Measurements from ENCODE around the gene ANKRD39. TPM values are rescaled to one million over a fixed set of nuclear protein-coding genes. Genes with fewer than 3 reads are reported as not detected.
"Not testable (repeated sequence)": the region's sequence is repeated elsewhere in the genome, so short reads cannot be mapped to it uniquely, and the experiment has no call there.

ANKRD39 gene
- total RNA-seq, 1 experiment from 2014 or later, result 11.1 TPM

GRCh38 chr2:96809951-96810782 lies 47.6 kb downstream of the ANKRD39 start:
- no peak overlapping the region for H3K4me3 ChIP-seq (ENCODE audit: low read length)
- H3K4me1 ChIP-seq (ENCODE audit: low read length), result peaks cover 24% of the 10 kb centered on the region
- H4K20me1 ChIP-seq (ENCODE audit: insufficient read depth, low read depth, low read length), result no peaks in the 10 kb centered on the region
- H3K79me2 ChIP-seq (ENCODE audit: low read length), result no peaks in the 10 kb centered on the region
- H3K9ac ChIP-seq (ENCODE audit: low read length), result no peak overlapping the region
- H3K27ac ChIP-seq (ENCODE audit: low read length), result no peak overlapping the region
- no peaks in the 10 kb centered on the region for H3K9me3 ChIP-seq (ENCODE audit: low read length)
- no peaks in the 10 kb centered on the region for H3K9me2 ChIP-seq (replicated peaks; ENCODE audit: insufficient read depth, low read length)
- H2AFZ ChIP-seq (ENCODE audit: low read length), result no peak overlapping the region
- no peaks in the 10 kb centered on the region for H3K27me3 ChIP-seq (ENCODE audit: low read length)
- no peaks in the 10 kb centered on the region for H3K36me3 ChIP-seq (ENCODE audit: insufficient read depth, low read length)
- DNase-seq, result no peak
- no peak overlapping the region for H3K4me2 ChIP-seq (ENCODE audit: low read depth, low read length, poor library complexity, severe bottlenecking)

- no peaks in the 10 kb centered on the region for H3K9me3 ChIP-seq (ENCODE audit: low read length)
- H3K79me2 ChIP-seq (ENCODE audit: low read length), result no peaks in the 10 kb centered on the region
- no peak for DNase-seq
- no peak overlapping the region for H3K4me3 ChIP-seq (ENCODE audit: low read length)
- peaks cover 20% of the 10 kb centered on the region for H3K4me1 ChIP-seq (ENCODE audit: low read length)
- H3K4me2 ChIP-seq (ENCODE audit: low read depth, low read length, poor library complexity, severe bottlenecking), result no peak overlapping the region
- H3K27ac ChIP-seq (ENCODE audit: low read length), result no peak overlapping the region
- no peaks in the 10 kb centered on the region for H3K27me3 ChIP-seq (ENCODE audit: low read length)
- no peaks in the 10 kb centered on the region for H3K9me2 ChIP-seq (replicated peaks; ENCODE audit: insufficient read depth, low read length)
- H3K9ac ChIP-seq (ENCODE audit: low read length), result no peak overlapping the region
- no peaks in the 10 kb centered on the region for H3K36me3 ChIP-seq (ENCODE audit: insufficient read depth, low read length)
- no peaks in the 10 kb centered on the region for H4K20me1 ChIP-seq (ENCODE audit: insufficient read depth, low read depth, low read length)
- H2AFZ ChIP-seq (ENCODE audit: low read length), result no peak overlapping the region
These were observed 48.5 kb downstream of the ANKRD39 start for GRCh38 chr2:96809216-96809882.

- no peaks in the 10 kb centered on the region for H3K9me2 ChIP-seq (replicated peaks; ENCODE audit: insufficient read depth, low read length)
- H3K4me1 ChIP-seq (ENCODE audit: low read length), result peaks cover 20% of the 10 kb centered on the region
- no peak overlapping the region for H3K27ac ChIP-seq (ENCODE audit: low read length)
- H2AFZ ChIP-seq (ENCODE audit: low read length), result no peak overlapping the region
- H3K4me3 ChIP-seq (ENCODE audit: low read length), result no peak overlapping the region
- H3K9me3 ChIP-seq (ENCODE audit: low read length), result no peaks in the 10 kb centered on the region
- H3K36me3 ChIP-seq (ENCODE audit: insufficient read depth, low read length), result no peaks in the 10 kb centered on the region
- DNase-seq, result no peak
- H3K9ac ChIP-seq (ENCODE audit: low read length), result no peak overlapping the region
- no peaks in the 10 kb centered on the region for H3K27me3 ChIP-seq (ENCODE audit: low read length)
- H3K79me2 ChIP-seq (ENCODE audit: low read length), result no peaks in the 10 kb centered on the region
- H3K4me2 ChIP-seq (ENCODE audit: low read depth, low read length, poor library complexity, severe bottlenecking), result no peak overlapping the region
- H4K20me1 ChIP-seq (ENCODE audit: insufficient read depth, low read depth, low read length), result no peaks in the 10 kb centered on the region
These were observed 49.5 kb downstream of the ANKRD39 start for GRCh38 chr2:96808176-96808837.

- no peaks in the 10 kb centered on the region for H3K27me3 ChIP-seq (ENCODE audit: low read length)
- H3K4me3 ChIP-seq (ENCODE audit: low read length), result no peak overlapping the region
- H3K4me1 ChIP-seq (ENCODE audit: low read length), result peaks cover 18% of the 10 kb centered on the region
- H3K9ac ChIP-seq (ENCODE audit: low read length), result no peak overlapping the region
- no peaks in the 10 kb centered on the region for H3K9me2 ChIP-seq (replicated peaks; ENCODE audit: insufficient read depth, low read length)
- 0 out of 2 replicates have a peak overlapping the region, but pooled peaks have one; percentile 62 for H2AFZ ChIP-seq (ENCODE audit: low read length)
- H4K20me1 ChIP-seq (ENCODE audit: insufficient read depth, low read depth, low read length), result no peaks in the 10 kb centered on the region
- H3K9me3 ChIP-seq (ENCODE audit: low read length), result no peaks in the 10 kb centered on the region
- no peaks in the 10 kb centered on the region for H3K36me3 ChIP-seq (ENCODE audit: insufficient read depth, low read length)
- DNase-seq, result no peak
- no peak overlapping the region for H3K4me2 ChIP-seq (ENCODE audit: low read depth, low read length, poor library complexity, severe bottlenecking)
- no peak overlapping the region for H3K27ac ChIP-seq (ENCODE audit: low read length)
- H3K79me2 ChIP-seq (ENCODE audit: low read length), result no peaks in the 10 kb centered on the region
These were observed 50.7 kb downstream of the ANKRD39 start for GRCh38 chr2:96807127-96807471.

- Histone ChIP-seq H3K79me2 (ENCODE audit: low read length) (no peaks in the 10 kb centered on the region), H3K4me1 (ENCODE audit: low read length) (peaks cover 13% of the 10 kb centered on the region), H4K20me1 (ENCODE audit: insufficient read depth, low read depth, low read length) (no peaks in the 10 kb centered on the region), H3K27me3 (ENCODE audit: low read length) (no peaks in the 10 kb centered on the region), H3K27ac (ENCODE audit: low read length) (no peak overlapping the region), H3K36me3 (ENCODE audit: insufficient read depth, low read length) (no peaks in the 10 kb centered on the region), H3K4me3 (ENCODE audit: low read length) (no peak overlapping the region), H3K9me3 (ENCODE audit: low read length) (no peaks in the 10 kb centered on the region), H3K4me2 (ENCODE audit: low read depth, low read length, poor library complexity, severe bottlenecking) (peak overlapping the region; percentile 37), H3K9me2 (replicated peaks; ENCODE audit: insufficient read depth, low read length) (no peaks in the 10 kb centered on the region), H3K9ac (ENCODE audit: low read length) (no peak overlapping the region), H2AFZ (ENCODE audit: low read length) (0 out of 2 replicates have a peak overlapping the region, but pooled peaks have one; percentile 62)
- DNase-seq, result no peak
These were observed 51.2 kb downstream of the ANKRD39 start for GRCh38 chr2:96806468-96807126.

- not testable (repeated sequence) for H3K27ac ChIP-seq (ENCODE audit: low read length); H3K4me3 ChIP-seq (ENCODE audit: low read length)
These were observed 51.9 kb downstream of the ANKRD39 start for GRCh38 chr2:96805946-96806345.

GRCh38 chr2:96804986-96805385 lies 52.8 kb downstream of the ANKRD39 start:
- no peaks in the 10 kb centered on the region for H3K79me2 ChIP-seq (ENCODE audit: low read length)
- H2AFZ ChIP-seq (ENCODE audit: low read length), result no peak overlapping the region
- H3K9me2 ChIP-seq (replicated peaks; ENCODE audit: insufficient read depth, low read length), result no peaks in the 10 kb centered on the region
- peaks cover 18% of the 10 kb centered on the region for H3K4me1 ChIP-seq (ENCODE audit: low read length)
- no peaks in the 10 kb centered on the region for H3K27me3 ChIP-seq (ENCODE audit: low read length)
- no peaks in the 10 kb centered on the region for H3K36me3 ChIP-seq (ENCODE audit: insufficient read depth, low read length)
- no peak overlapping the region for H3K9ac ChIP-seq (ENCODE audit: low read length)
- no peaks in the 10 kb centered on the region for H4K20me1 ChIP-seq (ENCODE audit: insufficient read depth, low read depth, low read length)
- H3K4me3 ChIP-seq (ENCODE audit: low read length), result no peak overlapping the region
- H3K4me2 ChIP-seq (ENCODE audit: low read depth, low read length, poor library complexity, severe bottlenecking), result no peak overlapping the region
- no peaks in the 10 kb centered on the region for H3K9me3 ChIP-seq (ENCODE audit: low read length)
- DNase-seq, result no peak
- no peak overlapping the region for H3K27ac ChIP-seq (ENCODE audit: low read length)

More at GRCh38 chr2:96805946-96806345, 51.9 kb downstream of the ANKRD39 start:
- H3K4me2 ChIP-seq (ENCODE audit: low read depth, low read length, poor library complexity, severe bottlenecking), result peak overlapping the region; percentile 37
- H2AFZ ChIP-seq (ENCODE audit: low read length); DNase-seq; H3K4me1 ChIP-seq (ENCODE audit: low read length); H3K79me2 ChIP-seq (ENCODE audit: low read length); H3K9me2 ChIP-seq (replicated peaks; ENCODE audit: insufficient read depth, low read length); H4K20me1 ChIP-seq (ENCODE audit: insufficient read depth, low read depth, low read length); H3K9ac ChIP-seq (ENCODE audit: low read length); H3K27me3 ChIP-seq (ENCODE audit: low read length); H3K36me3 ChIP-seq (ENCODE audit: insufficient read depth, low read length); H3K9me3 ChIP-seq (ENCODE audit: low read length): not testable (repeated sequence)

GRCh38 chr2:96802721-96803120 lies 55.1 kb downstream of the ANKRD39 start:
- no peak overlapping the region for H3K4me2 ChIP-seq (ENCODE audit: low read depth, low read length, poor library complexity, severe bottlenecking)
- peaks cover 18% of the 10 kb centered on the region for H3K4me1 ChIP-seq (ENCODE audit: low read length)
- H3K9me2 ChIP-seq (replicated peaks; ENCODE audit: insufficient read depth, low read length), result no peaks in the 10 kb centered on the region
- no peak overlapping the region for H2AFZ ChIP-seq (ENCODE audit: low read length)
- DNase-seq, result no peak
- no peaks in the 10 kb centered on the region for H4K20me1 ChIP-seq (ENCODE audit: insufficient read depth, low read depth, low read length)
- H3K79me2 ChIP-seq (ENCODE audit: low read length), result no peaks in the 10 kb centered on the region
- no peaks in the 10 kb centered on the region for H3K27me3 ChIP-seq (ENCODE audit: low read length)
- H3K9ac ChIP-seq (ENCODE audit: low read length), result no peak overlapping the region
- H3K36me3 ChIP-seq (ENCODE audit: insufficient read depth, low read length), result no peaks in the 10 kb centered on the region
- no peak overlapping the region for H3K4me3 ChIP-seq (ENCODE audit: low read length)
- no peaks in the 10 kb centered on the region for H3K9me3 ChIP-seq (ENCODE audit: low read length)
- no peak overlapping the region for H3K27ac ChIP-seq (ENCODE audit: low read length)

Measured in Karpas-422 (cell line).